ENCODE measurements around the gene RYR1.
A peak's percentile ranks its signal among the peaks of the same experiment; 100 is the strongest.

RYR1 gene

DNA sequence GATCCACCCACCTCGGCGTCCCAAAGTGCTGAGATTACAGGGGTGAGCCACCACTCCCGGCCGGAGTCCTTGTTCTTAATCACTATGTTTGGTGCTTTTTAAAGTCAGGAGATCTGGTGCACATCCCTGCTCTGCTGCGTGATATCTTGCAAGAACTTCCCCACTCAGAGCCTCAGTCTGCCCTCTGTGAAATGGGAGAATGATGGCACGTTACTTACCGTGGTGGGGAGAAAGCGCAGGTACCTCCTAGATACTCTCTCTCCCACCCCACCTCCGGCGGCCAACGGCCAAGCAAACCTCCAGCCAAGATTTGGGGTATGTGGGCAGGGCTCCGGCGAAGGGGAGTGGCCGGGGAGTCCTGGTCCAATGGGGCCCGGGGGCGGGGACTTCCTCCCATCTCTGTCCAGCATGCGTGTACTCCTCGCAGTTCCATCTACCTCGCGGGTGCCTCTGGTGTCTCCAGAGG is at the start of gene RYR1:
Gene RYR1, plus strand, starts transcription at position 424 of the 466 bp plus-strand sequence. CDS start 139 bp downstream, outside the sequence.
- peak; percentile 69 for DNase-seq

GRCh38 chr19:38383743-38384142 is 49.7 kb upstream of the RYR1 start:
- DNase-seq = no peak

DNA sequence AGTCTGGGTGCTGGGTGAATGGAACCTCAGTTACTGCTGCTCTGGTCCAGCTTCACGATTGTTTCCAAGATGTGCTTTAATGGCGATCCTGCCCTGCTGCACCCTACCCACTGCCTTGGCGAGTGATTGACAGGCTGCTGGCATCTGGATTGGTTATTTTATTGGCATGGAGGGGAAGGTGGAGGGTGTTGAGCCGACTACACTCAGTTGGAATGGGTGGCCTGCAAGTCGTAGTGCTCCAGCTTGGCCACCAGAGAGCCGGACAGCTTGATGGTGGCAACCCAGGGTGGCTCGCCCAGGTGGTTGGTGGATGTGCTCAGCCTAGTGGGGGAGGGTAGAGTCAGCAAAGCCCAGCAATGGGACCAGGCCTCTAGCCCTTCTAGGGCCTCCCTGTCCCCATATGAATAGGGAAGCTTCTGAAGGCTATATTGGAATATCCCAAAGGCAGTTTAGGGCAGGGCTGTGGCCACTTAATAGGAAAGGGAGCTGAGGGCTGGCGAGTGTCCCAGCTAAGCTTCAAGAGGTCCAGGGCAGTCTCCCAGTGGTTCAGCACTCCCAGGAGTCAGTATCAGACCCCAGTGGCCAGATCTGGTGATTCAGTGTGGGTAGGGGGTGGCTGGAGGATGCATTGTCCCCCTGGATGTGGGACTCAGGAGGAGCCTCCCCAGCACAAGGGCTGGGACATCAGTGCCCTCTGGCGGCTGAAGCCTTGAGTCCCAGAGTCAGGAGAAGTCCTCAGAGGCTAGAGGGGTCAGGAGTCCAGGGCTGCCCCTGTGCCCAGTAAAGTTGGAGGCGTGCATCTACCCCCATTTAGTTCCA is 49.1 kb upstream of the RYR1 start:
- DNase-seq = no peak

DNA sequence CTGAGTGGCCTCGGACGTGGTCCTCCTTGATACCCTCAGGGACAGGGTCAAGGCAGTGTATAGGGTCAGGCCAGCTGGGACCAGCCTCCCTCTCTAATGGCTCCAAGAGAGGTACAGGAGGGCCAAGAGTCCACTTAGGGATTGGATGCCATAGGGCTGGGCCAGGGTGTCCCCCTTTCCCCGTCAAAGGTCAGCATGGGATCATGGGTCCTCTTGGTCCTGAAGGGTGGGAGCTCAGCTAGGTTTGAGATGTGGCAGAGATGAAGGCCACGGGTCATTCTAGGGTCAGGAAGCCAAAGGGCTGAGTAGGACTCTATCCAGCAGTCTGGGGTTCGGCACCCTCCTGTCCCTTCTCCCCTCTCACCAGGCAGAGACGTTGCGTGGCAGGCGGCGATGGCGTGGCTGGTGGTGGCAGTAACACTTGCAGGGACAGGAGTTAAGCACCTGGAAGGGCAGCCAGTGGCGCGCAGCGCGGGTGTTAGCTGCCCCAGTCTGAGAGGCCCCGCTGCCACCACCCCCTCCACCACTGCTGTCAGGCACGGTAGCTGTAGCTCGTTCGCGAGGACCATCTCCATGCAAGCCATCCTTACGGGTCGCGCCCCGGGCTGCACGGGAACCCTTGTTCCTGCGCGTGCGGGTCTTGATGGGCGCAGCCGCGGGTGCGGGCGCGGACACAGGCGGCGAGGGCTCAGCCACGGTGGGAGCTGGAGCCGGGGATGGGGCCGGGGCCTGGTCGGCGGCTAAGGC is 48.3 kb upstream of the RYR1 start:
- DNase-seq = no peak

DNA sequence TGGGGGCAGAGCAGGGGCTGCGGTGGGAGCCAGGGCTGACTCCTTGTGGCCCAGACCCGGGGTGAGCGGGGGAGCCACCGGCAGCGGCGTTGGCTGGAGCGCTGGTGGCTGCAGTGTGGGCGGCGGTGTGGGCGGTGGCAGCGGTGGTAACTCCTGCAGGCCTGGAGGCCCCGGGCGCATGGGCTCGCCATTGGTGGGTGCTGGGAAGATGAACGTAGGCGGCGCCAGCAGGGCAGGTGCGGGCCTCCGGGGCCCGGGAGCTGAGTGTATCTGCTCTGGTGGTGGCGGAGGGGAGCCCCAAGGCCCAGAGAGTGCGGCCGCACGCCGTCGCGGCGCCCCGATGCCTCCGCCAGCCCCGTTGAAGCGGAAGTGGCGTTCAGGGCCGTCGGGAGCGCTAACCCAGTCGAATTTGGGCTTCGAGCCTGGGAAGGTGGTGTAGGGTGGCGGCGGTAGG is 47.7 kb upstream of the RYR1 start:
- no peak for DNase-seq

DNA sequence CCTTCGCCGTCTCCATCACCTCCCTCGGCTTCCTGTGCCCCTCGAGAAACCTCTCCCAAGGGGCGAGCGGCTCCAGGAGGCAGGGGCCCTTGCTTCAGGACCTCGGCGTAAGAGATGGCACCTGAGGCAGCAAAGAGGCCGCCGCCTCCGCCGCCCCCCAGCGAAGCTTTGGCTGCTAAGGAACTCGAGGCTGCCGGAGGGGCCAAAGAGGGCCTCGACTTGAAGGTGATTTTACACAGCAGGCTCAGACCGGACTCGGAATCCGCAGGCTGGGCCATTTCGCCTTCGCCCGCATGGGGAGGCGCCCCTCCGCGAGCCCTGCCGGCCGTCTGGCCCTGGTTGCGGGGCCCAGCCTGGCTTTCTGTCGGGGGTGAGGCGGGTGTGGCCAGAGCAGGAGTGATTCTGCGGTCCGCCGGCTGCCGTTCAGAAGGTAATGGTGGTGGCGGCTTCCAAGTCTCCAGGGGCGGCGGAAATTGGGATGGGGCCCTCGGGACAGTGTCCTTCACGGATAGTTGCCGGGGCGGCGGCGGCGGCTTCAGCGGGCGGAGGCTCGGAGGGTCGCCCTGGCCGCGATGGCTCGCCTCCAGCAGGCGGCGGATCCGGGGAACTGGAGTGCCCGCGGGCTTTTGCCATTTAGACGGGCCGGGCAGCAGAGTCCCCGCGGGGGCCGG is 47.1 kb upstream of the RYR1 start:
- DNase-seq = no peak

DNA sequence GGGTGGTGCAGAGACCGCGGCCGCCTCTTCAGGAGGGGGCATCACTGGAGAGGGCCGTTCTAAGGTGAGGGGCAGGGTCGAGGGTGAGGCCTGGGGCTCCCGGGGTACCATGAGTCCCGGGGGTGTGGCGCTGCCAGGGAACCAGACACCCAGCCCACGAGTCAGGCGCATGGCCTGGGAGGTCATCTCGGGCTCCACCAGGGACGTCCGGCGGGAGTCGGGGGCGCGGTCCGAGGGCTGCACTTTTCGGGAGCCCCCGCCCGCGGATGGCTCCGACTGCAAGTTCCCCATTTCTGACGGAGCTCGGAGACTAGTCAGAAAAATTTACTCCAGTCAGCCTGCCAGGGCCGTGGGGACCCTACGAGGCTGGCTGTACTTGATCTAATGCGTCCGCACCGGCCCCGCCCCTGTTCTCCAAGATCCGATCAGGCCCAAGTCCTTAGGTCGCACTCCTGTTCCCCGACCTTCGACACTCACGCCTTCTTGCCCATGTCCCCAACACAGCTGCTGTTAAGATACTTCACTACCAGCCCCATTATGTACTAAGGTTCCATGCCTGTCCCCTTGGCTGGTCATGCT is 46.4 kb upstream of the RYR1 start:
- no peak for DNase-seq

DNA sequence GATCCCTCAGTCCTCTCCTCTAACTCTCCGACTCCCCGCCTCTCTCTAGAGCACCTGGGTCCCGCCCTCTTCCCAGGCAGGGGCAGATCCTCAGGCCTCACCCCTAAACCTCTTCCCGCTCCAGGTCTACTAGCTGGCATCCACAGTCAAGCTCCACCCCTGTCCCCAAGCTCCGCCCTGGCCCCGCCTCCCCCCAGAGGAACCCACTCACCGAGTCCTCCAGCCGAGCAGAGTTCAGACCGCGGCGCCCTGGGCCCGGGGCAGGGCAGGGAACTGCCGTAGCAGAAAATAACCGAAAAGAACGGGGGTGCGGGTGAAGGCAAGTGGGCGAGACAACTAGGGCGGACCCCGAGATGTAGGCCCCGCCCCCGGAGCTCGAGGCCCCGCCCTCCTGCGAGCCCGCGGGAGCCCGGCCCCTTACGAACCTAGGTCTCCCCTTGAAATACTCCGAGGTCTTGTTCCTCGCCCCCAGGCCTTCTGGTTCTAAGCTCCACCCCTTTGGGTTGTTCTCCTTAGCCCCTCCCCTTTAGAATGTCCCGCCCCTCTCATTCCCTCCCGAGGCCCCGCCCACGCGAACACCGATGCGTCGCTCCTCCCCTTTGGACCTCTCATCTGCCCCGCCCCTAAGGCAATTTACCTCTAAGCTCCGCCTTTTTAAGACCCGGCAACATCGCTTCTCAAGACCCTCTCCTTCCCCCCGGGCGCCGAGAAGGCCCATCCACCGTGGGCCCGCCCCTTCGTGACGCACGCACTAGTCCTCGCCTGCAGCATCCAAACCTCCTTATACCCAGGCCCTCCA is 45.7 kb upstream of the RYR1 start, which contains the start of gene GGN:
Gene GGN, minus strand, starts transcription at position 485 of the 799 bp plus-strand sequence. CDS start 773 bp downstream, outside the sequence.
- DNase-seq = peak; percentile 82

DNA sequence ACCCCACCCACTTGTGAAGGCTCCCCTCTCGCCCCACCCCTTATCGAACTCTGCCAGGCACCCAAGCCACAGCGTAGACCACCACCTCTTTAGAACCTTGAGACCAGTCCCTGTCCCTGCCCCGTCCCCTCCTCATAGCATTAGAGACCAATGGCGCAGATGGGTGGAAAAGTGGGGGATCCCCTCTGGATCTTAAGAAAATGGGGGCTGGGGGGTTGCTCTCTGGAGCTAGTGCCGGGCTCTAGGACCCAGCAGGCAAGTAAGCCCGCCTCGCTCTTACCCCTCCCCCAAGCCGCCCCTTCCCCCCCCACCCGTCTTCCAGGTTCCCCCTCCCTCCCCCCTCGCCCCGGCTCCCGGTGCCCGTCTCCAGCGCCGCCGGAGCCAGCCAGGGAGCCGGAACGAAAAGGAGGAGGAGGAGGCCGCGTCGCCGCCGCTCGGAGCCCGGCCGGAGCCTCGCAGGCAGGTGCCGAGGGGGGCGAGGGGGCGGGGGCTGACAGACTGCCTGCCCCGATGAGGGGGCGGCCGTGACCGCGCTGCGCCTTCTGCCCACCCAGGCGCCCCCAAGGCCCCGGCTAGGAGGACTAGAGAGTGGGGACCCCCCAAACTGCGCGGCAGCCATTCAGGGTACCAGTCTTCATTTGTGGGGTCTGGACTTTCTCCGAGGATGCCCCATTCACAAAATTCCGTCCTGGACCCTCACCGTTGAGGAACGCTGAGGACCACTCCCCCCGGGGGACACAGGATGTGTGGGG is 45.0 kb upstream of the RYR1 start, which contains the start of gene SPRED3:
Gene SPRED3, plus strand, starts transcription at position 349 of the 752 bp plus-strand sequence. CDS start 1,606 bp downstream, outside the sequence.
- no peak for DNase-seq

DNA sequence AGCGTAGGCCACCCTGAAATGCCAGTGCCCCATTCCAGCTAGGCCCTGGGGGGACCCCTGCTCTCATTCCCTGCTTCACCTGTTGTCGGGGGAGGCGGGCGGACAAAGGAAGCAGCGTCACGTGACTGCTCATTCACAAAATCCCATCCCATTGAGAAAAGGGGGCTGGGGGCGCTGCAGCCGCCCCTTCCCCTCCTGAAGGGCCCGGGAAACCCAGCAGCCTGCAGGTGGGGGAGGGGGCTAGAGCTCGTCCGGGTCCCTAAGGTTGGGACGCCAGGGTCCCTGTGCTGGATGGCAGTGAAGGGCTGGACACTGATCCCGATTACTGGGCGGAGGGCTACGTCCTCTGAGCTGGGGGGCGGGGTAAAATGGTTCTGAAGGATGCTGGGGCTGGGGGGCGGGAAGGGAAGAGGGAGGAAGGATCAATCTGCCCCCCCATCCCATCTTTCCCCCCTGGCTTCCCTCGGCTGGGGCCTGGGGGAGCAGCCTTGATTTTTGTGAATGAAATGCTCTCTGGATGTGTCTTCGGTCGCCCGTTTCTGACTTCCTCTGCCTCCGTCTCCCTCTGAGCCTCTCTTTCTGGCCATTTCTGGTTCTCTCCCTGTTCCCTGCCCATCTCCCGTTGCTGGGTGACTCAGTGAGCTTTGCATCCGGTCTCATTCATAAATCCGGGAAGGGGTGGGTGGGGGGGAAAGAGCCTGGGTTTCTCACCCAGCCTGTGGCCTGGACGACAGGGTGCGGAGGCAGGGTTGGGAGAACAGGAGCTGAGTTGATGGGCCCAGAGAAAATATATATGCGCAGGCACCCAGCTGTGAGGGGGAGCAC is 44.2 kb upstream of the RYR1 start:
- DNase-seq = no peak

GRCh38 chr19:38389957-38390924 is 43.2 kb upstream of the RYR1 start:
- no peak for DNase-seq

DNA sequence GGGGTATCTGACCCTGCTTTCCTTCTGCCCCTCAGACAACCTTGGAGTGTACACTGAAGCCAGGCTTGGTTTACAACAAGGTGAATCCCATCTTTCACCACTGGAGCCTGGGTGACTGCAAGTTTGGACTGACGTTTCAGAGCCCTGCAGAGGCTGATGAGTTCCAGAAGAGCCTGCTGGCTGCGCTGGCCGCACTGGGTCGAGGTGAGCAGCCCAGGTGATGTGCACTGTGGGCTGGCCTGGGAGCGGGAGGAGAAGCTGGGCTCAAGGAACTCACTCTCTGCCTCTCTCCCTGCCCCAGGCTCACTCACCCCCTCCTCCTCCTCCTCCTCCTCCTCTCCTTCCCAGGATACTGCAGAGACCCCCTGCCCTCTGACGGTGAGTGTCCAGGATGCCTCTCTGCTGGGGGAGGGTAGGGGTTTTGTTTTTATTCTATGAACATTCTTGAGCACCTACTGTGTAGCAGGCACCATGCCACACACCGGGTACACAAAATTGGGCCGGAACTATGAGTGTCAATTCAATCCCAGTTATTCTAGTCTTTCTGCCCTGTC is 41.5 kb upstream of the RYR1 start:
- no peak for DNase-seq

GRCh38 chr19:38392707-38393308 is 40.7 kb upstream of the RYR1 start:
- DNase-seq = no peak

GRCh38 chr19:38394488-38394887 is 39.0 kb upstream of the RYR1 start:
- peak; percentile 77 for DNase-seq

DNA sequence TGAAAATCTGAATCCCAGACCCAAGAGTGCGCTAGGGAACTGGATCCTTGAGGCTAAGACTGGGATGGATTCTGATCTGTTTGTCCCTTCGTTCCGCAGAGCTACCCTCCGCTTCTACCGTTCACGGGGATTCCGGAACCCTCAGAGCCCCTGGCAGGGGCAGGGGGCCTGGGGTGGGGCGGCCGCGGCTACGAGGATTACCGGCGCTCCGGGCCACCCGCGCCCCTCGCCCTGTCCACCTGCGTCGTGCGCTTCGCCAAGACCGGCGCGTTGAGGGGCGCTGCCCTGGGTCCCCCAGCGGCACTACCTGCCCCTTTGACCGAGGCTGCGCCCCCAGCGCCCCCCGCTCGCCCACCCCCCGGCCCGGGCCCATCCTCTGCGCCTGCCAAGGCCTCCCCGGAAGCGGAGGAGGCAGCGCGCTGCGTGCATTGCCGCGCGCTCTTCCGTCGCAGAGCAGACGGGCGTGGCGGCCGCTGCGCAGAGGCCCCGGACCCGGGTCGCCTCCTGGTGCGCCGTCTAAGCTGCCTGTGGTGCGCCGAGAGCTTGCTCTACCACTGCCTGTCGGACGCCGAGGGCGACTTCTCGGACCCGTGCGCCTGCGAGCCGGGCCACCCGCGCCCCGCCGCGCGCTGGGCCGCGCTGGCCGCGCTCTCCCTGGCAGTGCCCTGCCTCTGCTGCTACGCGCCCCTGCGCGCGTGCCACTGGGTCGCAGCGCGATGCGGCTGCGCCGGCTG is 37.9 kb upstream of the RYR1 start:
- peak; percentile 53 for DNase-seq

DNA sequence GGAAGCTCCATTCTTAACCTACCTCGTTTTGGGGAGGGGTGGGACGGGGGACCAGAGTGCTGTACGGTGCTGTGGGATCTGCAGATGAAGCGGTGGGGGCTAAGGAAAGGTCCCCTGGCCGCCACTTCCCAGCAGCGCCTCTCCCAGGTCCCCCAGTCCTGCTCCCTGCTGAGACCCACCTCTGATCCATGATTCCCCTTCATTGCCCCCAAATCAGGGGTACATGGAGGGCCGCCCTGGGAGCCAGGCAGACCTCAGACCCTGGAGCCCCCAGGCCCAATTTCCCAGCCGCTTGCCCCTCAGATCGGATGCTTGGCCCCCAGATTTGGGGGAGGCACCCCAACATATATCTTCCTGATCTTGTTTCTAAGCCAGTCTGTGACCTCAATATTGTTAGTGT is 34.4 kb upstream of the RYR1 start:
- no peak for DNase-seq

DNA sequence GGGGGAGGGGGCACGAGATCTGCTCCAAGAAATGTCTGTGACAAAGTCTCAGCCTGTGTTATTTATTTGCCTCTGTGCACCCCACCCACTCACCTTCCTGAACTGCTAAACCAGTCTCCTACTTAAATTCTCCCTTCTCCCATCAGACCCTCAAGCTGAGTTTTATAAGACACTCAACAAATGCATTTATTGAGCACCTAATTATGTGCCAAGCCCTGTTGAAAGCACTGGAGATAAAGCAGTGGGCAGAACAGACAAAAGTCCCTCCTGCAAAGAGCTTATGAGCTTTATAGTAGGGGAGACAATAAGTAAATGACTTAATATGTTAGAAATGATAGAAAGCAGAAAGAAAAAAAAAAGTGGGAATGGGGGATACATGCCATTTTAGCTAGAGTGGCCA is 34.0 kb upstream of the RYR1 start:
- DNase-seq = no peak
